ENCODE results near the gene PODNL1.
"Not testable (repeated sequence)": the region's sequence is repeated elsewhere in the genome, so short reads cannot be mapped to it uniquely, and the experiment has no call there.

DNA sequence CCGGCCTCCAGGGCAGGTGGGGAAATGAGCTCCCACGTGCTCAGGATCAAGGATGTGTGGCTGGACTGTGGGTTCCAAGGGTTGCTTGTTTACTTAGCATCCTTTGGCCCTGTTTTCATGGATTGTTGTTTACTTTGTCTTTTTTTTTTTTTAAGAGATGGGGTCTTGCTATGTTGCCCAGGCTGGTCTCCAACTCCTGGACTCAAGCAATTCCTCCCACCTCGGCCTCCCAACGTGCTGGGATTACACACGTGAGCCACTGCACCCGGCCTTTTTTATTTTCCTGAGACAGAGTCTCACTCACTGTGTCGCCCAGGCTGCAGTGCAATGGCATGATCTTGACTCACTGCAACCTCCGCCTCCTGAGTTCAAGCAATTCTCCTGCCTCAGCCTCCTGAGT is 29.0 kb upstream of the PODNL1 start:
- TF ChIP-seq CTCF (IDR thresholded peaks at IDR 0.05; ENCODE audit: borderline replicate concordance, extremely low read depth, low read length, poor library complexity, severe bottlenecking); EZH2 (IDR thresholded peaks at IDR 0.05; ENCODE audit: borderline replicate concordance, low read depth, low read length, severe bottlenecking): not testable (repeated sequence)

Measured in DND-41 (cell line).